D721Med (cell line): ENCODE data around the gene EHMT1.

Experiments
- DNase-seq: peaks from one replicate; pipeline ENCODE4 v3.0.0; 2011; ENCODE audit warnings: low spot score; ENCODE audit not compliant: insufficient read length
- FAIRE-seq: peaks from 2 replicates; lab custom pipeline; 2011; peaks lifted over from hg19 to GRCh38; lab: Jason Lieb, UNC
- CTCF ChIP-seq: IDR thresholded peaks from 2 replicates; pipeline ENCODE4 v1.5.1; 2012; ENCODE audit warnings: mild to moderate bottlenecking, control low read depth; ENCODE audit not compliant: insufficient read depth; ENCODE audit errors: missing control alignments

EHMT1 gene

GRCh38 chr9:137630679-137631078, 11.9 kb downstream of the EHMT1 start:
- no peak for TF ChIP-seq CTCF
- DNase-seq (no peak), FAIRE-seq (no peak)

- no peak for DNase-seq
- no peak for FAIRE-seq
- no peak for TF ChIP-seq CTCF
Measured at GRCh38 chr9:137631345-137632229, 12.8 kb downstream of the EHMT1 start.

GRCh38 chr9:137632230-137633161, 13.7 kb downstream of the EHMT1 start:
- no peak for DNase-seq
- FAIRE-seq = no peak
- TF ChIP-seq CTCF = no peak

GRCh38 chr9:137634016-137634415, 15.2 kb downstream of the EHMT1 start:
- no peak for FAIRE-seq
- TF ChIP-seq CTCF = no peak
- DNase-seq = no peak

- DNase-seq (no peak), FAIRE-seq (no peak)
- no peak for TF ChIP-seq CTCF
Measured at GRCh38 chr9:137638680-137639079, 19.9 kb downstream of the EHMT1 start.

- no peak for TF ChIP-seq CTCF
- DNase-seq = no peak
- no peak for FAIRE-seq
Measured at GRCh38 chr9:137639303-137640051, 20.7 kb downstream of the EHMT1 start.
